Large intestine (tissue), 3 donors: Measurements from ENCODE around the gene ZBTB44. TPM values are rescaled to one million over a fixed set of nuclear protein-coding genes. Genes with fewer than 3 reads are reported as not detected.
A peak's percentile ranks its signal among the peaks of the same experiment; 100 is the strongest.
"Not testable (repeated sequence)": the region's sequence is repeated elsewhere in the genome, so short reads cannot be mapped to it uniquely, and the experiment has no call there.

Experiments used
- DNase-seq, 2 donors: peaks; one replicate each; pipeline versions ENCODE4 v3.0.0 to v3.0.0-alpha.2; 2013
- H3K27ac ChIP-seq: one replicate; pipeline ENCODE4 v1.5.1; 2013; ENCODE audit warnings: low read length
- H3K27me3 ChIP-seq: 2 replicates; pipeline ENCODE4 v1.6.1; 2013; ENCODE audit warnings: low read length; ENCODE audit not compliant: control insufficient read depth, insufficient read depth
- H3K36me3 ChIP-seq: 2 replicates; pipeline ENCODE4 v1.6.1; 2013; ENCODE audit warnings: low read length; ENCODE audit not compliant: control insufficient read depth, insufficient read depth
- H3K4me1 ChIP-seq: one replicate; pipeline ENCODE4 v1.6.1; 2013; ENCODE audit warnings: low read length; ENCODE audit not compliant: control insufficient read depth, insufficient read depth
- H3K4me3 ChIP-seq: one replicate; pipeline ENCODE4 v1.5.1; 2013; ENCODE audit warnings: low read length
- H3K9me3 ChIP-seq: one replicate; pipeline ENCODE4 v1.6.1; 2013; ENCODE audit warnings: mild to moderate bottlenecking, low read depth, low read length, moderate library complexity; ENCODE audit not compliant: control insufficient read depth
- WGBS: methylation state at CpG from one replicate; pipeline ENCODE4 v1.1.5; 2013; ENCODE audit warnings: low lambda C conversion rate; ENCODE audit not compliant: insufficient coverage; 5-methylcytosine and 5-hydroxymethylcytosine counted together
- polyA plus RNA-seq: library from polyadenylated mRNA; unstranded; fragments of 120-200 nt; gene quantifications from one replicate; pipeline ENCODE4 v1.2.1, GENCODE V29; 2013

Gene ZBTB44
- polyA plus RNA-seq, 1 donor: 31.9 TPM

- WGBS: 80% methylated on average over 1 of the region's 1 CpG
- not testable (repeated sequence) for H3K27me3 ChIP-seq, H3K9me3 ChIP-seq, H3K27ac ChIP-seq, H3K4me1 ChIP-seq, H3K4me3 ChIP-seq, H3K36me3 ChIP-seq, DNase-seq
Observed at GRCh38 chr11:130251763-130252162, 63.0 kb downstream of the ZBTB44 start.

DNA sequence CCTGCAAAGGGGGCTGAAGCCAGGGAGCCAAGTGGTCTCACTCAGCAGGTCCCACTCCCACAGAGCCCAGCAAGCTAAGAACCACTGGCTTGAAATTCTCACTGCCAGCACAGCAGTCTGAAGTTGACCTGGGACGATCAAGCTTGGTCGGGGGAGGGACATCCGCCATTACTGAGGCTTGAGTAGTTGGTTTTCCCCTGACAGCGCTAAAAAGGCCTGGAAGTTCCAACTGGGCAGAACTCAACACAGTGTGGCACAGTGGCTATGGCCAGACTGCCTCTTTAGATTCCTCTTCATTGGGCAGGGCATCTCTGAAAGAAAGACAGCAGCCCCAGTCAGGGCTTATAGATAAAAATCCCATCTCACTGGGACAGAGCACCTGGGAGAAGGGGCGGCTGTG, 64.8 kb downstream of the ZBTB44 start:
- not testable (repeated sequence) for H3K4me3 ChIP-seq, H3K27ac ChIP-seq, H3K36me3 ChIP-seq, H3K9me3 ChIP-seq, H3K4me1 ChIP-seq, DNase-seq, H3K27me3 ChIP-seq
- no CpG with 5 or more reads among the region's 5 CpGs for WGBS

DNA sequence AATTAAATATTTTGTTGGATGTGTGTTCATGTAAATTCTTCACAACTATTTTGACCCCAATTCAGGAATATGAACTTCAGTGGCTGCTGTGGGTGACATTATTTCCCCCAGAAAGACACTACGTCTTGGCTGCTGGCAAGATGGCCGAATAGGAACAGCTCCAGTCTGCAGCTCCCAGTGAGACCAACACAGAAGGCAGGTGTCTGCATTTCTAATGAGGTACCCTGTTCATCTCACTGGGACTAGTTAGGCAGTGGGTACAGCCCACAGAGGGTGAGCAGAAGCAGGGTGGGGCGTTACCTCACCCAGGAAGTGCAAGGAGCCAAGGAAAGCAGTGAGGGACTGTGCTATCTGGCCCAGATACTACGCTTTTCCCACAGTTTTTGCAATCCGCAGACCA, 65.3 kb downstream of the ZBTB44 start:
- no peak for DNase-seq
- no peak overlapping the region for H3K27ac ChIP-seq
- no CpG with 5 or more reads among the region's 5 CpGs for WGBS
- H3K27me3 ChIP-seq: no peaks in the 10 kb centered on the region
- H3K36me3 ChIP-seq: peaks cover 2% of the 10 kb centered on the region
- H3K4me3 ChIP-seq: no peak overlapping the region
- H3K9me3 ChIP-seq: no peaks in the 10 kb centered on the region
- H3K4me1 ChIP-seq: no peaks in the 10 kb centered on the region

GRCh38 chr11:130247319-130247718, 67.4 kb downstream of the ZBTB44 start:
- H3K4me1 ChIP-seq: peaks cover 10% of the 10 kb centered on the region
- DNase-seq: no peak
- no peaks in the 10 kb centered on the region for H3K9me3 ChIP-seq
- H3K27ac ChIP-seq: no peak overlapping the region
- no peaks in the 10 kb centered on the region for H3K27me3 ChIP-seq
- peaks cover 2% of the 10 kb centered on the region for H3K36me3 ChIP-seq
- H3K4me3 ChIP-seq: no peak overlapping the region
- WGBS: 100% methylated on average over 1 of the region's 2 CpGs

DNA sequence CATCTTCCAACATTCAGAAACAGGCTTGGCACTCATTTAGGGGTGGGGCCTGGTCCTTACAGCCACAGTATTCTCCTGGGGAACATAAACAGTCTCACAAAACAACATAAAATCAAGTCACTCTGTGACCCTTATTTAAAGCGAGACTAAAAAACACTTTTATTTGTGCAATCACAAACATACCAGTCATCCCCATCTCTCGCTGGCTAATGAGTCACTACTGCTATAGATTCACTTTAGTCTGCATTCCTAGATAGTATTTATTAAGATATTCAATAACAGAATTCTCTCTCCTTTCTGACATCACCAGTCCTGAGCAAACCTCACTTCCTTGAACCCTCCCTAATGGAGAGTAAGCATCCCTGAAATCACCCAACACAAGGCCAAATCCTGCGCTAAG, 68.0 kb downstream of the ZBTB44 start:
- WGBS: 83% methylated on average over 1 of the region's 3 CpGs
- no peak overlapping the region for H3K4me3 ChIP-seq
- peaks cover 2% of the 10 kb centered on the region for H3K36me3 ChIP-seq
- H3K27me3 ChIP-seq: no peaks in the 10 kb centered on the region
- H3K9me3 ChIP-seq: no peaks in the 10 kb centered on the region
- H3K4me1 ChIP-seq: peaks cover 10% of the 10 kb centered on the region
- no peak for DNase-seq
- H3K27ac ChIP-seq: no peak overlapping the region

GRCh38 chr11:130246270-130246669, 68.4 kb downstream of the ZBTB44 start:
- WGBS: no CpG with 5 or more reads among the region's 1 CpG

DNA sequence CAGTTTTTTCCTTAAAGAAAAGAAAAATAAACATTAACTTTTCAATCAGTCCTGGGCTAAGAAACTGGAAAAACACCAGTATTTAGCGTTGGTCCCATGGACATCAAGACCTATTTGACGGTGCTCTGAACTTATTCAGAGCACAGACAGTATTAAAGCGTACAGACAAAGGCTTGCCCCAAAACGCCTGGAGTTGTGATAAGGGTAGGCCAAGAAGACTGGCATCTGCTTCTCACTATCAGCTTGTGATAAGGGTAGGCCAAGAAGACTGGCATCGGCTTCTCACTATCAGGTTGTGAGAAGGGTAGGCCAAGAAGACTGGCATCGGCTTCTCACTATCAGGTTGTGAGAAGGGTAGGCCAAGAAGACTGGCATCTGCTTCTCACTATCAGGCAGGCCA, 69.3 kb downstream of the ZBTB44 start:
- WGBS: no CpG with 5 or more reads among the region's 6 CpGs
- not testable (repeated sequence) for H3K27ac ChIP-seq, H3K27me3 ChIP-seq, DNase-seq, H3K9me3 ChIP-seq, H3K4me3 ChIP-seq, H3K36me3 ChIP-seq
- H3K4me1 ChIP-seq: peaks cover 10% of the 10 kb centered on the region

More at GRCh38 chr11:130246270-130246669, 68.4 kb downstream of the ZBTB44 start:
- H3K27ac ChIP-seq: no peak overlapping the region
- H3K4me1 ChIP-seq: peaks cover 10% of the 10 kb centered on the region
- no peaks in the 10 kb centered on the region for H3K9me3 ChIP-seq
- no peak for DNase-seq
- no peaks in the 10 kb centered on the region for H3K27me3 ChIP-seq
- H3K36me3 ChIP-seq: peaks cover 2% of the 10 kb centered on the region
- no peak overlapping the region for H3K4me3 ChIP-seq

- WGBS: 92% methylated on average over 2 of the region's 3 CpGs
- Histone ChIP-seq H3K27me3 (no peaks in the 10 kb centered on the region), H3K4me1 (peaks cover 10% of the 10 kb centered on the region), H3K27ac (no peak overlapping the region), H3K36me3 (no peaks in the 10 kb centered on the region), H3K4me3 (no peak overlapping the region), H3K9me3 (no peaks in the 10 kb centered on the region)
- no peak for DNase-seq
Observed at GRCh38 chr11:130244848-130245247, 69.9 kb downstream of the ZBTB44 start.

GRCh38 chr11:130243816-130244215, 70.9 kb downstream of the ZBTB44 start:
- WGBS: 20% methylated on average over 1 of the region's 2 CpGs
- Histone ChIP-seq H3K27me3 (no peaks in the 10 kb centered on the region), H3K9me3 (no peaks in the 10 kb centered on the region), H3K27ac (peak overlapping the region; percentile 51), H3K36me3 (peaks cover 6% of the 10 kb centered on the region), H3K4me3 (no peak overlapping the region), H3K4me1 (peaks cover 10% of the 10 kb centered on the region)
- peak; percentile 37 to 69 for DNase-seq

DNA sequence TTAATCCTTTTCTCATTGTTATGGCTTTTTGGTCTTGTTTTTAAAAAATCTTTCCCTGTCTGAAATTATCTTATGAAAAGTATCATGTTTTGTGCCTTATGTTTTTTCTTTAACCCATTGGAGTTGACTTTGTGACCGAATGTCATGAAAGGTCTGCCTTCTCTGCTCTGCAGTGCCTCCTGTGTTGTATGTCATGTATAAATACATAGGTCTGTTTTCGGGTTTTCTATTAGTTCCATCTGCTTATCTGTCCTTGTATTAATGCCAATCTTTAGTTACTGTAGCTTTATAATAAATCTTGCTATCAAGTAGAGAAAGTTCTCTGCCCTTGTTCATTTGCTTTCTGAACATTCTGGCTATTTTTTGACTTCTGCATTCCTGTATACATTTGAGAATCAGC, 73.0 kb downstream of the ZBTB44 start:
- no CpG with 5 or more reads among the region's 2 CpGs for WGBS
- Histone ChIP-seq H3K27me3 (no peaks in the 10 kb centered on the region), H3K4me3 (no peak overlapping the region), H3K36me3 (peaks cover 16% of the 10 kb centered on the region), H3K9me3 (no peaks in the 10 kb centered on the region), H3K27ac (no peak overlapping the region), H3K4me1 (peaks cover 10% of the 10 kb centered on the region)
- no peak for DNase-seq

- 100% methylated on average over 1 of the region's 6 CpGs for WGBS
- H3K4me1 ChIP-seq: no peaks in the 10 kb centered on the region
- DNase-seq: no peak
- no peaks in the 10 kb centered on the region for H3K9me3 ChIP-seq
- H3K27ac ChIP-seq: no peak overlapping the region
- H3K27me3 ChIP-seq: no peaks in the 10 kb centered on the region
- H3K36me3 ChIP-seq: peaks cover 32% of the 10 kb centered on the region
- no peak overlapping the region for H3K4me3 ChIP-seq
Observed at GRCh38 chr11:130237282-130238006, 77.3 kb downstream of the ZBTB44 start.
